GM10847 (cell line): Measurements from ENCODE around the gene PRXL2B.

ENCODE experiments used
- POLR2A ChIP-seq: IDR thresholded peaks from 2 replicates; pipeline ENCODE4 v1.6.1; 2011; ENCODE audit not compliant: insufficient read length; ENCODE audit errors: extremely low read depth

Gene PRXL2B

DNA sequence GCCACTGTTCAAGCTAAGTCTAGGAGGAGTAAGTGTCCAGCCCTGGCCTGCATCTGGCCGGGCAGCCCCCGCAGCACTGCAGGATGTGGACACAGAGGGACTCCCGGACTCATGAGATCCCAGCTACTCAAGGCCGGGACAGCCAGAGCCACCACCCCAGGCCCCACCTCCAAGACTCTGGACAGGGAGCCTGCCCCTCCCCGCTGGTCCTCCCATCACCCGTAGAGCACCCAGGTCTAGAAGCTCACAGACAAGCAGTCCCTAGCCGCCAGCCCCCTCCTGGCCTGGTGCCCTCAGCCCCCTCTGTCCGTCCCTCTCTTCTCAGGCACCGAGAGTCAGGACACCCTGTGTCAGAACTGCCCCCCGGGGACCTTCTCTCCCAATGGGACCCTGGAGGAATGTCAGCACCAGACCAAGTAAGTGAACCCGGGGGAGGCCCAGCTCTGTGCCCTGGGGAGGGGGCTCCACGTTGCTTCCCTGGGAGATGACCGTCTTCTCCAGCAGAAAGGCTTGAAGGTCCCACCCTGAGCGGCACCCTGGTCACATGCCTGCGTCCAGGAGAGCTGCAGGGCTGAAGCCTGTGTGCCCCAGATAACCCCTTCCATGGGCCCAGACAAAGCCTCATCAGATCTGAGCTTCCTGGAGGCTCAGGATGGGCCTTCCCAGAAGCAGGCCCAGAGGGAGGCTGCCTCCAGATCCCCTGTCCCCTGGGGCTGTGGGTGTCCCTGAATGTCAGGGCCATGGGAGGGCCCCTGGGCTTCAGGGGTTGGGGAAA, 26.1 kb upstream of the PRXL2B start:
- no peak for TF ChIP-seq POLR2A

DNA sequence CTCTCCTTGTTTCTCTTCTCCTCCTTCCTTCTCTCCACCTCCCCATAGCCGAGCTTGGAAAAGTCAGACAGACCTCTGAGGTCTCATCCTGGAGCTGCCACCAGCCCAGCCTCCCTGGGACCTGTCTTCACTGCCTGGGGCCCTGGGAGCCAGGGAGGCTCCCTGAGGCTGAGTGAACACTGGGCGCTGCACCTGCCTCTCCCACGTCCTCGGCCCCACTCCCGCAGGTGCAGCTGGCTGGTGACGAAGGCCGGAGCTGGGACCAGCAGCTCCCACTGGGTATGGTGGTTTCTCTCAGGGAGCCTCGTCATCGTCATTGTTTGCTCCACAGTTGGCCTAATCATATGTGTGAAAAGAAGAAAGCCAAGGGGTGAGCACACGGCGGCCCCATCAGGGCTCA, 25.1 kb upstream of the PRXL2B start:
- TF ChIP-seq POLR2A, result no peak

DNA sequence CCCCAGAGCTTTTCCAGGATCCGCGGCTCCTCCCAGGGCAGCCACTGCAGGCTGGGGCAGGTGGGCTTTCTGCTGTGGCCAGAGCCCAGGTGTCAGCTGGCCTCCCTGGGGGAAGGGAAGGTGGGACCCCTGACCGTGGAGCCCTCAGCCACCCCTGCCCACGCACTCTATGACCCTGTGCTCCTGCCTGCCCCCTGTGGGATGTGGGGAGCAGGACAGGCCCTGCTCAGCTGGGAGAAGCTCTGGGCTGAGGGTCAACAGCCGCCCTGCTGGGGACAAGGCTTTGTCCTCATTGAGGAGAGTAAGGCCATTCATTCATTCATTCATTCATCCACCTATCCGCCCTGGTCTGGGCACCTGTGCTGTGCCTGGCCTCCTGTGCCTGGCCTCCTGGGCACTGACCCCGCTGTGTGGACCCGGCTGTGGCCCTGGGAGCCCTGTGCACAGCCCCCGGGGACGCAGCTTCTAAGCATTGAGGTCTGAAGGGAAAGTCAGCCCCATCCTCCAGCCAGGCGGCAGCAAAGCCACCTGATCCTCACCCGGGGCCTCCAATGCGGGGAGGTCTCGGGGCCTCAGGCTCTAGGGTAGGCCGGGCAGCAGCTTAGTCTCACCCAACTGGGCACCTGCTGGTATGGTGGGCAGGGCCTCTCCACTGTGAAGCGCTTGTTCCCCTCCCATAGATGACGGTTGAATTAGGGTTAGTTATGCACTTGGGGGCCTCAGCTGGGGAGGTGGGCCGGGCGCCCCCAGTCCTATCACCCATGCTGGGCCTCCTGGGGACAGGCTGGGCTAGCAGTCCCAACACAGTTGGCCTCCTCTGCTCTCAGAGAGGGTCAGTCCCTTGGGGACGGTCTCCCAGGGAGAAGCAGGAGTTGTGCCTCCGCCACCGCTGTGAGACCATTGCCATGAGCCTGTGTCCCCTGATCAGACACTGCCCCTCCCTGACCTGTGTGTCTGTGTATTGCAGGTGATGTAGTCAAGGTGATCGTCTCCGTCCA, 24.4 kb upstream of the PRXL2B start:
- no peak for TF ChIP-seq POLR2A

DNA sequence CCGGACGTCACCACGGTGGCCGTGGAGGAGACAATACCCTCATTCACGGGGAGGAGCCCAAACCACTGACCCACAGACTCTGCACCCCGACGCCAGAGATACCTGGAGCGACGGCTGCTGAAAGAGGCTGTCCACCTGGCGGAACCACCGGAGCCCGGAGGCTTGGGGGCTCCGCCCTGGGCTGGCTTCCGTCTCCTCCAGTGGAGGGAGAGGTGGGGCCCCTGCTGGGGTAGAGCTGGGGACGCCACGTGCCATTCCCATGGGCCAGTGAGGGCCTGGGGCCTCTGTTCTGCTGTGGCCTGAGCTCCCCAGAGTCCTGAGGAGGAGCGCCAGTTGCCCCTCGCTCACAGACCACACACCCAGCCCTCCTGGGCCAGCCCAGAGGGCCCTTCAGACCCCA, 23.4 kb upstream of the PRXL2B start:
- no peak for TF ChIP-seq POLR2A

DNA sequence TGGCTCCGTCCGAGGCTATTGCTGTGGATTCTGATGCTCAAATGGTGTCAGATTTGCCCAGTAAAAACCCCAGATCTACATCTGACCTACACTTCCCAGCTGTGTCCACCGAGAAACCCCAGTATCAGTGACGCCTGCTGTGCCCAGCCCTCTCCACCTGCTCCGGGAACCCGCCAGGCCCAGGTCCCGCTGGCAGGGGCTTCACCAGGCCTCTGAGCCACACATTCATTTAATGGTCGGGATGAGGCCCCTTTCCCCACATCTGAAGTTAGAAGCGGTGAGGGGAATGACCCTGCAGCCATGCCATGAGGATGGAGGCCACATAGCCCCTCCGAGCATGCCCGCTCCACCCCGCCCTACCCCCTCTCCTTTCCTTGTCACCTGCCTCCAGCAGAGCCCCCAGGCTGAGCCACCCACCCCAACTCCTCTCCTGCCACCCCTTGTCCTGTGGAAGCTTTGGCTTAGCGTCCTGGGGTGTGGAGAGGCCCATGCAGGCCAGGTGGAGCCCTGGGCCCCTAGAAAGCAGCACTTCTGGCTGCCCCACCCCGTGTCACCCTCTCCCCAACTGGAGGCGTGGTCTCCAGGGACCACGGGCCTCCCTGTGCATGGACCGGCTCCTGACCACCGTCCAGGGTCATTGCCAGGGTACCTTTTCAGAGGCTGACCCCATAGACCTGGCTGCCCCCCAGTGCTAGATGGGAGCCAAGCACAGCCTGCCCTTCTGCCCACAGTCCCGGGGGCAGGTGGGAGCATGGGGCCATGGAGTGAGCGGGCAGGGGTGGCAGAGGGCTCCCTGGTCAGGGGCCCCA, 22.4 kb upstream of the PRXL2B start:
- no peak for TF ChIP-seq POLR2A

DNA sequence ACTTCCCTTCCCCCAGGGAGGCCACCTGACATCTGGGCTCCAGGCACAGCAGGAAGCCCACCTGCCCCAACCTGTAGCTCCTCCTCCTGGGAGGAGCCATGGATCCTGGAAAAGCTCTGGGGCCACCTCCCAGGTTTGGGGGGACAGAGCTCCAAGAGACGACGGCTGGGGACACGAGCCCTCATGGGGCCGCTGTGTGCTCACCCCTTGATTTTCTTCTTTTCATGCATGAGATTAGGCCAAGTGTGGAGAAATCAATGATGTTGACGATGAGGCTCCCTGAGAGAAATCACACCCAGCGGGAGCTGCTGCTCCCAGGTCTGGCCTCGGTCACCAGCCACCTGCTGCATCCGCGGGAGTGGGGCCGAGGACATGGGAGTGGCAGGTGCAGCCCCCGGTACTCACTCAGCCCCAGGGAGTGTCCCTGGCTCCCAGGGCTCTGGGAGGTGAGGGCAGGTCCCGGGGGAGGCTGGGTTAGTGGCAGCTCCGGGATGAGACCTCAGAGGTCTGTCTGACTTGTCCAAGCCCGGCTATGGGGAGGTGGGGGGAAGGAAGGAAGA, 21.7 kb upstream of the PRXL2B start:
- no peak for TF ChIP-seq POLR2A

DNA sequence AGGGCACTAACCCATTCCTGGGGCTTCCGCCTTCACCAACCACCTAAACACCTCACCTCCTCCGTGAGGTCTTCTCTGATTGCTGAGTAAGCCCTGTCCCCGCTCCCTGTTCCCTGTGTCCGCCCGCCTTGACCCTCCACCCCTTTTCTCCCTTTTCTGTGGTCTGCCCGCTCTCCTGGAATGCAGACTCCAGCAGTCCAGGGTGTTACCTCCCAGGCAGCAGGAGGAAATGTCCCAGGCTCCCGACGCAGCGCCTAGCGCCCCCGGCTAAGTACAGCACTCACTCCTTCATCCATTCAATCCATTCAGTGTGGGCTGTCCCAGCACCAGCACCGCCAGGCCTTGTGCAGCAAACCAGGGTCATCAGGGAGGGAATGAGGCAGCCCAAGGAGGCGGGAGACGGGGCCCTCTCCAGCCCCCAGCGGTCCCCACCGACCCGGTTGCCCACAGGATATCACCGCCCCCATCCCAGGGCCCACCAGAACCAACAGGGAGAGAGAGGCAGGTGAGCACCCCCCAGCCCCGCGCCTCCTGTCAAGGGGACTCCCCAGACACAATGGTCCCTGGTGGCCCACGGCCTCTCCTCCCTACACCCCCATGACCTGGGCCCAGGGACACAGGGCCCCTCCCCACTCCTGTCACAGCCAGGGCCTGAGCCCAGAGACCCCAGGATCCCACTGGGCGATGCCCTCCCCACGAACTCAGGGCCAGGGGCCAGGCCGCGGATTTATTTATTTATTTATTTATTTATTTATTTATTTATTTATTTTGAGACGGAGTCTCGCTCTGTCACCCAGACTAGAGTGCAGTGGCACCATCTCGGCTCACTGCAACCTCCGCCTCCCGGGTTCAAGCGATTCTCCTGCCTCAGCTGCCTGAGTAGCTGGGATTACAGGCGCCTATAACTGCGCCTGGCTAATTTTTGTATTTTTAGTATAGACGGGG, 20.2 kb upstream of the PRXL2B start:
- TF ChIP-seq POLR2A, result no peak

DNA sequence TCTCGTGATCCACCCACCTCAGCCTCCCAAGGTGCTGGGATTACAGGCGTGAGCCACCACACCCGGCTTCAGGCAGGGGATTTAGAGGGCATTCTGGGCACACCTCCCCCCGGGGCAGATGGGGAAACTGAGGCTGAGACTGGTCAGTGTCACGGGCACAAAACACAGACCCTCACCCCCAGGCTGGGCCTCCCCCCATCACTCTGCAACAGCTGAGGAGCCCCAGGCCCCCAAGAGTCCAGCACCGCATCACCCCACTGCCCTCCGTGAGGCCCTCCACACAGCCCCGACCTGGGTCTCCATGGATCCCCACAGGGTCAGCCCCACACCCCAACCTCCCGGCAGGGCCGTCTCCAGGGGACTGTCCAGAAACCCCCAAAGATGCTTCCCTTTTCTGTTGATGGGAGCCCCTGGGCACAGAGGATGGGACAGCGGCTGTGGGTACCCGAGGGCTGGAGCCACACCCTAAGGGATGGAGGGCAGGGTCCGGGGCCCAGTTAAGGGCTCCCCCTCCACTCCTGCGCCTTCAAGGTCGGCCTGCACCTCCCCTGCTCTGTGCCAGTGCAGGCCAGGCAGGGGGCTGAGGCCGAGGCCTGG, 19.4 kb upstream of the PRXL2B start:
- no peak for TF ChIP-seq POLR2A

DNA sequence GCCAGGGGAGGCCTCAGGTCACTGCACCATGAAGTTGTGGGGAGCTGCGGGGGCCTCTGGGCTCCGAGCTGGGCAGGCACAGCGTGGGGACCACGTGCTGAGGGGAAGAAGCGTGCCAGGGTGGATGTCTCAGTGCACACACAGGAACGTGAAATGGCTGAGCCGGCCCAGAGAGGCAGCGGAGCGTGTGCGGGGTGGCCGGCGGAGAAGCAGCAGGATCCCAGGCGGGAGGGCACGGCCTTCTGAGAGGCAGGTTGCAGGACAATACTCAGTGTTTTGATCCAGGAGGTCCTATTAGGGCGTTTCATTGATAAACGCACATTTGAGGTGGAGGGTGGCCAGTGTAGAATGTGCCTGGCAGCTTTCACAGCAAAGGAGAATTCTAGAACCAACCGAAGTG, 17.5 kb upstream of the PRXL2B start:
- no peak for TF ChIP-seq POLR2A

DNA sequence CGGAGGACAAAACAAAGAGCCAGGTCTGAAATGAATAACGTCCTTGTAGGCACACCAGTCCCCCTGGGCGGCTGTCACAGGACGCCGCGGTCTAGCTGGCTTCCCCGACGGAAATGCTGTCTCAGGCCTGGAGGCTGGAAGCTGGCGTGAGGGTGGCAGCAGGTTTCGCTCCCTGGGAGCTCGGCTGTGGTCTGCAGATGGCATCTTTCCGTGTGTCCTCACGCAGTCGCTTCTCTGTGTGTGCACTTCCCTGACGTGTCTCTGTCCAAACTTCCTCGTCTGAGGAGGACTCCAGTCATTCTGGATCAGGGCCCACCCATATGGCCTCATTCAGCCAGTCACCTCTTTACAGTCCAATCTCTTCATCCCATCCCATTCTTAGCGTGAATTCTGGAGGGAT, 16.2 kb upstream of the PRXL2B start:
- TF ChIP-seq POLR2A, result no peak

DNA sequence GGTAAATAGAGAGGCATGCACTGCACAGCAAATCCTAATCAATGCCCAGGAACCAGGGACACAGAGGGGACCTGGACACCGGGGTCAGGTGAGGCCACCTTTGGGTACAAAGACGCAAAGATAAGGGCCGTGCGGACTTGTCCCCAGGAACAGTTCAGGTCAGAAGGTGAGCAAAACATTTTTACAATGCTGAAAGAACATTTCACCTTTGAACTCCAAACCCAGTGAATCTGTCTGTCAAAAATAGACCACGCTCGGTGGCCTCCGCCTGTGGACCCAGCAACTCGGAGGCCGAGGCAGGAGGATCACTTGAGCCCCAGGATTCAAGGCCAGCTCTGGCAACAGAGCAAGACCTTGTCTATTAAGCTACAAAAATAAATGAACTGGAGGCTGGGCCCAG, 15.2 kb upstream of the PRXL2B start:
- no peak for TF ChIP-seq POLR2A

DNA sequence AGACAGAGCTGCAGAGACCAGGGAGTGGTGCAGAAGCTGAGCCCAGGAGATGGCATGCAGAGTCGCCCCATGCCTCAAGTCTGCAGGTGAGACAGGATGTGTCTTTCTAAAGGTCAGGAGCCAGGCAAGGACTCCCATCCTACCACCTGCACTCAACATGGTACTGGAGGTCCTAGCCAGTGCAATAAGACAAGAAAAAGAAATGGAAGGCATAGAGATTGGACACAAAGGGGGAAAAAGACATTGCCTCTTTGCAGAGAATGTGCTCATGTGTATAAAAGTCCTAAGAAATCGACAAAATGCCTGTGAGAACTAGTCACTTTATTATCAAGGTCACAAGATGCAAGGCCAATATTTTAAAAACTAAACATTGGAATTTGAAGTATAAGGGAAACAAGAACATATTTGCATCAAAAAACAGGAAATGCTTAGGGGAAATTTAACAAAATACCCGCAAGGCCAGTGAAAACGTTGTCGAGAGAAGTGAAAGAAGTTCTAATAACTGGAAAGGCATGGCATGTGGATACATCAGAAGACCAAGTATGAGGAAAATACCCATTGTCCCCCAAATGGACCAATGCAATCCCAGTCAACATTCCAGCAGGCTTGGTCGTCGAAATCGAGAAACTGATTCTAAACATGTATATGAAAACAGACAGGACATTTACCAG, 13.2 kb upstream of the PRXL2B start:
- TF ChIP-seq POLR2A, result no peak

DNA sequence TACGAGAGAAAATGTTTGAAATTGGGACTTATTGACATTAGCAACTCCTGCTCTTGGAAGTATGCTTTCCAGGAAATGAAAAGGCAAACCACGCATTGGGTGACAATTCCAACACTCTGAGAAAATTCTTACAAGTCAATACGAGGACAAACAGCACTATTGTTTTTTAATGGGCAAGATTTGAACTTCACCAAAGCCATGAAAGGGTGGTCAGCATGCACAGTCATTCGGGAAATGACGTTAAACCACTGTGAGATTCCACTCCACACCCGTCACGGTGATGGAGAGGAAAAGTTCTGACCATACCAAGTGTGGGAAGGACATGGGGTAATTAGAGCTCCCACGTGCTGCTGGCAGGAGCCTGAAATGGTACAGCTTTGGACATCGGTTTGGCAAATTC, 12.2 kb upstream of the PRXL2B start:
- no peak for TF ChIP-seq POLR2A
